Liver (tissue), 3 donors: ENCODE results near the gene CDH4.

Experiments used
- ATF3 ChIP-seq: IDR thresholded peaks from 2 replicates; pipeline ENCODE4 v1.6.1; 2016; ENCODE audit warnings: antibody characterized with exemption
- CTCF ChIP-seq: fragments of 150-350 bp; IDR thresholded peaks from 2 replicates; pipeline ENCODE4 v1.5.1; 2017; ENCODE audit warnings: improper control_type of control experiment, low read depth, low read length; ENCODE audit not compliant: missing input control
- EGR1 ChIP-seq, 2 donors: IDR thresholded peaks; 2 replicates each; pipeline ENCODE4 v1.6.1; 2016 to 2018; ENCODE audit warnings: antibody characterized with exemption in 2 of 2, low read depth in 2 of 2
- TF ChIP-seq, protein P1 (sequence below): IDR thresholded peaks from 2 replicates; pipeline ENCODE4 v1.6.1; 2016; ENCODE audit warnings: antibody characterized with exemption, mild to moderate bottlenecking
- donor health status: healthy.
- donor health status: healthy.

DNA sequence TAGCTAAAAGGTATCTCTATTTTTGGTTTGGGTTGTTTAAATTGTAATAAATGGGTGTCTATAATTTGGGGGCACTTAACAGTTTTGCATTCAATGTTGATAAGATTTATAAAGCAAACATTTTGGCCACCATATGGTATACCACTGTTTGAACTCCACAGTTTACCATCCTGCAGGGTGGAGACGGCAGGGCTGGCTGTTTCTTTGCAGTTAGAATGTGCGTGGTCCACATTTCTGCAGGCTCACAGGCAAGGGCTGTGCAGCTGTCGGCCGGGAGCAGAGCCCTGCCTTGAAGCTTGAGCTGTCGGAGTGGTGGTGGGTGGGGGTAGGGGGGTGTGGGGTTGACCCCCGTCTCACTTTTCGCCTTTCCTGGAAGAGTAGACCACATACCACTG lies 135.9 kb downstream of the CDH4 start:
- TF ChIP-seq CTCF, result no peak
- TF ChIP-seq, protein P1, sequence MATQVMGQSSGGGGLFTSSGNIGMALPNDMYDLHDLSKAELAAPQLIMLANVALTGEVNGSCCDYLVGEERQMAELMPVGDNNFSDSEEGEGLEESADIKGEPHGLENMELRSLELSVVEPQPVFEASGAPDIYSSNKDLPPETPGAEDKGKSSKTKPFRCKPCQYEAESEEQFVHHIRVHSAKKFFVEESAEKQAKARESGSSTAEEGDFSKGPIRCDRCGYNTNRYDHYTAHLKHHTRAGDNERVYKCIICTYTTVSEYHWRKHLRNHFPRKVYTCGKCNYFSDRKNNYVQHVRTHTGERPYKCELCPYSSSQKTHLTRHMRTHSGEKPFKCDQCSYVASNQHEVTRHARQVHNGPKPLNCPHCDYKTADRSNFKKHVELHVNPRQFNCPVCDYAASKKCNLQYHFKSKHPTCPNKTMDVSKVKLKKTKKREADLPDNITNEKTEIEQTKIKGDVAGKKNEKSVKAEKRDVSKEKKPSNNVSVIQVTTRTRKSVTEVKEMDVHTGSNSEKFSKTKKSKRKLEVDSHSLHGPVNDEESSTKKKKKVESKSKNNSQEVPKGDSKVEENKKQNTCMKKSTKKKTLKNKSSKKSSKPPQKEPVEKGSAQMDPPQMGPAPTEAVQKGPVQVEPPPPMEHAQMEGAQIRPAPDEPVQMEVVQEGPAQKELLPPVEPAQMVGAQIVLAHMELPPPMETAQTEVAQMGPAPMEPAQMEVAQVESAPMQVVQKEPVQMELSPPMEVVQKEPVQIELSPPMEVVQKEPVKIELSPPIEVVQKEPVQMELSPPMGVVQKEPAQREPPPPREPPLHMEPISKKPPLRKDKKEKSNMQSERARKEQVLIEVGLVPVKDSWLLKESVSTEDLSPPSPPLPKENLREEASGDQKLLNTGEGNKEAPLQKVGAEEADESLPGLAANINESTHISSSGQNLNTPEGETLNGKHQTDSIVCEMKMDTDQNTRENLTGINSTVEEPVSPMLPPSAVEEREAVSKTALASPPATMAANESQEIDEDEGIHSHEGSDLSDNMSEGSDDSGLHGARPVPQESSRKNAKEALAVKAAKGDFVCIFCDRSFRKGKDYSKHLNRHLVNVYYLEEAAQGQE, result no peak
- no peak for TF ChIP-seq ATF3
- no peak for TF ChIP-seq EGR1 (IDR thresholded peaks at IDR 0.05; ENCODE audit: low read depth in 2 of 2)
